Gastroesophageal sphincter (tissue), 4 donors: ENCODE data around the gene HOXB6. TPM values are rescaled to one million over a fixed set of nuclear protein-coding genes. Genes with fewer than 3 reads are reported as not detected.

Experiments
- ATAC-seq: fragments of 150-250 bp; one replicate; pipeline ENCODE4 v1.9.1; 2016; ENCODE audit warnings: mild to moderate bottlenecking, moderate library complexity
- H3K27ac ChIP-seq, 4 donors: fragments of 200-600 bp; sonication (generic) in 3 of 4; 1 replicate in 3 of 4; 2 replicates in 1 of 4; pipeline ENCODE4 v1.5.1; 2016 to 2019
- H3K27me3 ChIP-seq: fragments of 200-600 bp; sonication (generic); one replicate; pipeline ENCODE4 v1.5.1; 2019
- H3K36me3 ChIP-seq, 2 donors: fragments of 200-600 bp; sonication (generic); one replicate each; pipeline ENCODE4 v1.5.1; 2019; ENCODE audit warnings: control low read depth in 1 of 2
- H3K4me1 ChIP-seq, 3 donors: fragments of 200-600 bp; sonication (generic); 1 replicate in 2 of 3; 2 replicates in 1 of 3; pipeline ENCODE4 v1.5.1; 2016 to 2019; ENCODE audit warnings: control low read depth in 2 of 3
- H3K4me3 ChIP-seq, 2 donors: fragments of 200-600 bp; sonication (generic); one replicate each; pipeline ENCODE4 v1.5.1; 2019; ENCODE audit warnings: mild to moderate bottlenecking in 1 of 2, moderate library complexity in 1 of 2
- H3K9me3 ChIP-seq, 3 donors: fragments of 200-600 bp; sonication (generic); one replicate each; pipeline ENCODE4 v1.5.1; 2017 to 2019; ENCODE audit warnings: control low read depth in 2 of 3
- CTCF ChIP-seq, 4 experiments: fragments of 200-600 bp in 2 of 4; fragments of 450-650 bp in 2 of 4; sonication (generic) in 1 of 4; IDR thresholded peaks; one replicate each; pipeline ENCODE4 v1.5.1; 2017 to 2019; ENCODE audit warnings: antibody characterized with exemption in 4 of 4, mild to moderate bottlenecking in 2 of 4, moderate library complexity in 2 of 4
- EP300 ChIP-seq: sonication (generic); formaldehyde crosslinking; IDR thresholded peaks from one replicate; pipeline ENCODE4 v1.6.1; 2017; ENCODE audit warnings: antibody characterized with exemption, mild to moderate bottlenecking
- POLR2A ChIP-seq, 2 donors: fragments of 450-650 bp; IDR thresholded peaks; one replicate each; pipeline ENCODE4 v1.6.1; 2017; ENCODE audit warnings: antibody characterized with exemption in 2 of 2, mild to moderate bottlenecking in 2 of 2, moderate library complexity in 1 of 2
- POLR2AphosphoS5 ChIP-seq: sonication (generic); formaldehyde crosslinking; IDR thresholded peaks from one replicate; pipeline ENCODE4 v1.6.1; 2017; ENCODE audit warnings: antibody characterized with exemption
- WGBS, 2 donors: methylation state at CpG; one replicate each; pipeline ENCODE4 v1.1.5; 2018; ENCODE audit warnings: low coverage in 1 of 2; 5-methylcytosine and 5-hydroxymethylcytosine counted together
- total RNA-seq, 4 donors: library from RNA; depleted of rRNA; stranded (reverse); fragments of >200 nt; gene quantifications; one replicate each; pipeline ENCODE4 v1.1.0, GENCODE V29; 2016

Gene HOXB6
- total RNA-seq, 4 donors from 2014 or later, result 4.9 to 40.1 (median 5.1) TPM

GRCh38 chr17:48597778-48598631, 6.8 kb downstream of the HOXB6 start:
- H3K4me1 ChIP-seq, result peaks cover 0 to 69% (median 7%) of the 10 kb centered on the region in 3 donors
- H3K27ac ChIP-seq, result peak overlapping the region in 3 of 4 donors; percentile 25 to 79 (median 75)
- peak overlapping the region; percentile 23 to 62 for H3K4me3 ChIP-seq
- H3K27me3 ChIP-seq, result peaks cover 83% of the 10 kb centered on the region
- H3K9me3 ChIP-seq, result no peaks in the 10 kb centered on the region
- peak; percentile 57 for ATAC-seq
- TF ChIP-seq POLR2A (IDR thresholded peaks at IDR 0.05), result peak; percentile 38 to 47
- TF ChIP-seq CTCF (IDR thresholded peaks at IDR 0.05), result no peak
- TF ChIP-seq POLR2AphosphoS5, result peak; percentile 77
- no peak for TF ChIP-seq EP300
- peaks cover 0 to 3% of the 10 kb centered on the region in 2 donors for H3K36me3 ChIP-seq
- WGBS, 2 donors, result 2 to 6% methylated on average over 11 to 12 of the region's 68 CpGs

- WGBS, 2 donors, result no CpG with 5 or more reads among the region's 16 CpGs
- Histone ChIP-seq H3K27me3 (peaks cover 83% of the 10 kb centered on the region), H3K27ac (peak overlapping the region in 3 of 4 donors; percentile 25 to 79 (median 75)), H3K4me3 (peak overlapping the region; percentile 23 to 62), H3K4me1 (peaks cover 0 to 69% (median 7%) of the 10 kb centered on the region in 3 donors), H3K9me3 (no peaks in the 10 kb centered on the region), H3K36me3 (peaks cover 0 to 3% of the 10 kb centered on the region in 2 donors)
- ATAC-seq, result no peak
- TF ChIP-seq EP300, result no peak
- TF ChIP-seq CTCF (IDR thresholded peaks at IDR 0.05), result no peak
- TF ChIP-seq POLR2AphosphoS5, result no peak
- no peak for TF ChIP-seq POLR2A (IDR thresholded peaks at IDR 0.05)
These were observed 7.3 kb downstream of the HOXB6 start for GRCh38 chr17:48597528-48597777.

GRCh38 chr17:48596735-48597527, 7.9 kb downstream of the HOXB6 start:
- Histone ChIP-seq H3K4me3 (peak overlapping the region; percentile 23 to 62), H3K36me3 (peaks cover 0 to 3% of the 10 kb centered on the region in 2 donors), H3K27me3 (peaks cover 83% of the 10 kb centered on the region), H3K27ac (peak overlapping the region in 2 of 4 donors; percentile 75 to 79), H3K4me1 (peaks cover 0 to 69% (median 3%) of the 10 kb centered on the region in 3 donors), H3K9me3 (no peaks in the 10 kb centered on the region)
- no peak for ATAC-seq
- TF ChIP-seq POLR2AphosphoS5 (peak; percentile 61), POLR2A (IDR thresholded peaks at IDR 0.05) (no peak)
- 34 to 39% methylated on average over 13 to 20 of the region's 26 CpGs for WGBS, 2 donors

GRCh38 chr17:48596000-48596734, 8.6 kb downstream of the HOXB6 start:
- no peak for ATAC-seq
- H3K4me3 ChIP-seq, result peak overlapping the region in 1 of 2 donors; percentile 62
- 59 to 72% methylated on average over 8 to 29 of the region's 54 CpGs for WGBS, 2 donors

More at GRCh38 chr17:48596000-48596734, 8.6 kb downstream of the HOXB6 start:
- Histone ChIP-seq H3K9me3 (no peaks in the 10 kb centered on the region), H3K27ac (peak overlapping the region in 2 of 4 donors; percentile 75 to 79), H3K27me3 (peaks cover 81% of the 10 kb centered on the region), H3K36me3 (peaks cover 0 to 3% of the 10 kb centered on the region in 2 donors), H3K4me1 (peaks cover 0 to 67% (median 3%) of the 10 kb centered on the region in 3 donors)
- TF ChIP-seq POLR2A (IDR thresholded peaks at IDR 0.05) (no peak), POLR2AphosphoS5 (no peak), CTCF (IDR thresholded peaks at IDR 0.05) (no peak), EP300 (no peak)
